CD4-positive, alpha-beta T cell (primary cell): ENCODE results near the gene DESI1. TPM values are rescaled to one million over a fixed set of nuclear protein-coding genes. Genes with fewer than 3 reads are reported as not detected.
"Not testable (repeated sequence)": the region's sequence is repeated elsewhere in the genome, so short reads cannot be mapped to it uniquely, and the experiment has no call there.

Source experiments
- ATAC-seq: fragments of 200-7000 bp; cut with Tn5 transposase; one replicate; pipeline ENCODE4 v1.10.0; 2022; ENCODE audit warnings: mild to moderate bottlenecking; ENCODE audit not compliant: poor library complexity
- CTCF ChIA-PET: fragments of 350-600 bp; sonication (Branson Sonifier 250); formaldehyde crosslinking; loops from one replicate; lab custom pipeline; 2021; ENCODE audit warnings: antibody characterized with exemption, inconsistent platforms; lab: Charles Lee
- POLR2A ChIA-PET: fragments of 350-600 bp; sonication (Branson Sonifier 250); formaldehyde crosslinking; loops from one replicate; lab custom pipeline; 2021; ENCODE audit warnings: antibody characterized with exemption, inconsistent platforms; lab: Charles Lee
- DNase-seq, 14 experiments: peaks; one replicate each; pipeline ENCODE4 v3.0.0-alpha.2; 2013 to 2020; ENCODE audit warnings: mixed read lengths in 2 of 14
- H3K27ac ChIP-seq, 2 donors: one replicate each; pipeline versions ENCODE4 v1.5.1 to v1.7.0; 2013; ENCODE audit warnings: low read length in 2 of 2, low read depth in 1 of 2, mild to moderate bottlenecking in 1 of 2
- H3K27me3 ChIP-seq, 2 experiments: 1 replicate in 1 of 2; 2 replicates in 1 of 2; pipeline versions ENCODE4 v1.6.1 to v1.7.0; 2013; ENCODE audit warnings: low read length in 2 of 2, control low read depth in 1 of 2, mild to moderate bottlenecking in 1 of 2, moderate library complexity in 1 of 2; ENCODE audit not compliant: insufficient read depth in 2 of 2, control insufficient read depth in 1 of 2
- H3K36me3 ChIP-seq: one replicate; pipeline ENCODE4 v1.6.1; 2013; ENCODE audit warnings: low read length, control low read depth; ENCODE audit not compliant: insufficient read depth
- H3K4me1 ChIP-seq: one replicate; pipeline ENCODE4 v1.6.1; 2013; ENCODE audit warnings: low read length, control low read depth; ENCODE audit not compliant: insufficient read depth
- H3K4me3 ChIP-seq: one replicate; pipeline ENCODE4 v1.5.1; 2013; ENCODE audit warnings: mild to moderate bottlenecking, low read length, moderate library complexity
- H3K9me3 ChIP-seq, 2 experiments: 1 replicate in 1 of 2; 2 replicates in 1 of 2; pipeline versions ENCODE4 v1.6.1 to v1.7.0; 2013; ENCODE audit warnings: low read length in 2 of 2, mild to moderate bottlenecking in 2 of 2, control low read depth in 1 of 2, moderate library complexity in 1 of 2; ENCODE audit not compliant: control insufficient read depth in 1 of 2, insufficient read depth in 1 of 2
- H3K27ac Mint-ChIP-seq: one replicate; pipeline ENCODE4 v1.8.0; 2020; ENCODE audit warnings: mixed read lengths
- H3K27me3 Mint-ChIP-seq: one replicate; pipeline ENCODE4 v1.8.0; 2021; ENCODE audit warnings: mixed read lengths
- H3K36me3 Mint-ChIP-seq: one replicate; pipeline ENCODE4 v1.8.0; 2021; ENCODE audit warnings: low read depth, mixed read lengths
- H3K4me1 Mint-ChIP-seq: one replicate; pipeline ENCODE4 v1.8.0; 2021; ENCODE audit warnings: low read depth, mixed read lengths
- H3K4me3 Mint-ChIP-seq: one replicate; pipeline ENCODE4 v1.8.0; 2020; ENCODE audit warnings: mild to moderate bottlenecking, mixed read lengths
- H3K9me3 Mint-ChIP-seq: one replicate; pipeline ENCODE4 v1.8.0; 2020; ENCODE audit warnings: mixed read lengths
- CTCF ChIP-seq: fragments of 200-600 bp; IDR thresholded peaks from one replicate; pipeline ENCODE4 v1.8.0; 2022; ENCODE audit warnings: antibody characterized with exemption, mild to moderate bottlenecking
- intact Hi-C, 2 experiments: fragments of 100-400 bp; cut with DNase I in 1 of 2; cut with micrococcal nuclease in 1 of 2; formaldehyde crosslinking; loops; one replicate each; pipeline versions ENCODE4 v1.15.1 to v1.9.0; 2023 to 2025; cut with DNase I, micrococcal nuclease
- total RNA-seq, 174 experiments: library from RNA in 2 of 174; stranded (reverse) in 2 of 174; gene quantifications; one replicate each; pipeline ENCODE4 v1.2.3 and lab custom pipeline; 2021 to 2026

The DESI1 gene
- total RNA-seq, 2 experiments from 2014 or later: 12.7 to 13.0 TPM

- Mint-ChIP-seq H3K36me3 (peaks cover 83% of the 10 kb centered on the region), H3K9me3 (no peaks in the 10 kb centered on the region), H3K4me3 (no peak overlapping the region), H3K27me3 (no peaks in the 10 kb centered on the region), H3K4me1 (peaks cover 9% of the 10 kb centered on the region), H3K27ac (no peak overlapping the region)
- no peaks in the 10 kb centered on the region for H3K9me3 ChIP-seq
- no peaks in the 10 kb centered on the region for H3K4me1 ChIP-seq
- ChIA-PET CTCF (no interaction called here), POLR2A (no interaction called here)
- DNase-seq (no peak), ATAC-seq (no peak)
- peaks cover 83% of the 10 kb centered on the region for H3K36me3 ChIP-seq
- no peak overlapping the region for H3K27ac ChIP-seq
- intact Hi-C loops: no loop called here
- no peak for TF ChIP-seq CTCF
- H3K4me3 ChIP-seq: no peak overlapping the region
- no peaks in the 10 kb centered on the region for H3K27me3 ChIP-seq
Observed at GRCh38 chr22:41641854-41642253, 21.0 kb upstream of the DESI1 start.

- ATAC-seq (no peak), DNase-seq (no peak)
- ChIA-PET CTCF (no interaction called here), POLR2A (no interaction called here)
- H3K27ac ChIP-seq: no peak overlapping the region
- Mint-ChIP-seq H3K36me3 (peaks cover 84% of the 10 kb centered on the region), H3K27ac (no peak overlapping the region), H3K4me1 (peaks cover 16% of the 10 kb centered on the region), H3K4me3 (no peak overlapping the region), H3K27me3 (no peaks in the 10 kb centered on the region), H3K9me3 (no peaks in the 10 kb centered on the region)
- H3K4me1 ChIP-seq: no peaks in the 10 kb centered on the region
- no peak for TF ChIP-seq CTCF
- H3K36me3 ChIP-seq: peaks cover 86% of the 10 kb centered on the region
- H3K27me3 ChIP-seq: no peaks in the 10 kb centered on the region
- no peak overlapping the region for H3K4me3 ChIP-seq
- H3K9me3 ChIP-seq: no peaks in the 10 kb centered on the region
- intact Hi-C loops: no loop called here
Observed at GRCh38 chr22:41638748-41639147, 17.9 kb upstream of the DESI1 start.

- Histone ChIP-seq H3K9me3 (no peaks in the 10 kb centered on the region), H3K27ac (no peak overlapping the region), H3K36me3 (peaks cover 87% of the 10 kb centered on the region), H3K4me3 (no peak overlapping the region), H3K4me1 (no peaks in the 10 kb centered on the region), H3K27me3 (no peaks in the 10 kb centered on the region)
- intact Hi-C loops: no loop called here
- no peak for ATAC-seq
- DNase-seq: no peak
- H3K36me3 Mint-ChIP-seq: peaks cover 90% of the 10 kb centered on the region
- no peak for TF ChIP-seq CTCF
- POLR2A ChIA-PET: interaction anchor here (2.3 kb wide), 1 partner anchor 17 kb away, joined by 7 read pairs; the partner anchor contains the start of genes DESI1 and XRCC6
- H3K9me3 Mint-ChIP-seq: no peaks in the 10 kb centered on the region
- no peaks in the 10 kb centered on the region for H3K27me3 Mint-ChIP-seq
- no peak overlapping the region for H3K27ac Mint-ChIP-seq
- CTCF ChIA-PET: no interaction called here
- H3K4me1 Mint-ChIP-seq: peaks cover 16% of the 10 kb centered on the region
- no peak overlapping the region for H3K4me3 Mint-ChIP-seq
Observed at GRCh38 chr22:41638124-41638523, 17.3 kb upstream of the DESI1 start.

- intact Hi-C loops, H3K27ac ChIP-seq, H3K9me3 ChIP-seq, H3K4me3 Mint-ChIP-seq, DNase-seq, H3K27me3 ChIP-seq, H3K4me1 ChIP-seq, ATAC-seq, H3K4me3 ChIP-seq, H3K9me3 Mint-ChIP-seq, CTCF ChIA-PET, H3K27ac Mint-ChIP-seq, H3K27me3 Mint-ChIP-seq: not testable (repeated sequence)
- peaks cover 85% of the 10 kb centered on the region for H3K36me3 ChIP-seq
- Mint-ChIP-seq H3K4me1 (peaks cover 16% of the 10 kb centered on the region), H3K36me3 (peaks cover 88% of the 10 kb centered on the region)
- POLR2A ChIA-PET: interaction anchor here (0.6 to 2.3 kb wide), 2 partner anchors 16 to 118 kb away, joined by 4 to 7 read pairs; partner anchors contain the start of genes DESI1 and XRCC6
Observed at GRCh38 chr22:41637623-41638022, 16.8 kb upstream of the DESI1 start.
